ENCODE measurements around the gene TPP1.

DNA sequence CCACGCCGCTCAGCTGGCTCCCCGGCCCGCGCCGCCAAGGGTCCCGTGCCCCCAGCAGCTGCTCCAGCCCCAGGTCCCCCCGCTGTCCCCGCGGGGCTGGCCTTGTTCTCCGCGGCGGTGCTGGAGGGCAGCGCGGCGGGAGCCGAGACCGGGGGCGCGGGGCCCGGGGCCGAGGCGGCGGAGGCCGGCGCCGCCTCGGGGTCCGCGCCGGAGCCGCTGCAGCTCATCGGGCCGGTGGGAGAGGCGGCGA lies 7.3 kb downstream of the TPP1 start:
- TF ChIP-seq, protein P1, sequence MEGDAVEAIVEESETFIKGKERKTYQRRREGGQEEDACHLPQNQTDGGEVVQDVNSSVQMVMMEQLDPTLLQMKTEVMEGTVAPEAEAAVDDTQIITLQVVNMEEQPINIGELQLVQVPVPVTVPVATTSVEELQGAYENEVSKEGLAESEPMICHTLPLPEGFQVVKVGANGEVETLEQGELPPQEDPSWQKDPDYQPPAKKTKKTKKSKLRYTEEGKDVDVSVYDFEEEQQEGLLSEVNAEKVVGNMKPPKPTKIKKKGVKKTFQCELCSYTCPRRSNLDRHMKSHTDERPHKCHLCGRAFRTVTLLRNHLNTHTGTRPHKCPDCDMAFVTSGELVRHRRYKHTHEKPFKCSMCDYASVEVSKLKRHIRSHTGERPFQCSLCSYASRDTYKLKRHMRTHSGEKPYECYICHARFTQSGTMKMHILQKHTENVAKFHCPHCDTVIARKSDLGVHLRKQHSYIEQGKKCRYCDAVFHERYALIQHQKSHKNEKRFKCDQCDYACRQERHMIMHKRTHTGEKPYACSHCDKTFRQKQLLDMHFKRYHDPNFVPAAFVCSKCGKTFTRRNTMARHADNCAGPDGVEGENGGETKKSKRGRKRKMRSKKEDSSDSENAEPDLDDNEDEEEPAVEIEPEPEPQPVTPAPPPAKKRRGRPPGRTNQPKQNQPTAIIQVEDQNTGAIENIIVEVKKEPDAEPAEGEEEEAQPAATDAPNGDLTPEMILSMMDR (conservative IDR thresholded peaks at IDR 0.05; ENCODE audit: low read depth, low read length), result no peak
- no peak for TF ChIP-seq EZH2phosphoT487 (IDR thresholded peaks at IDR 0.05; ENCODE audit: borderline replicate concordance, low read length)
- TF ChIP-seq EZH2 (IDR thresholded peaks at IDR 0.05; ENCODE audit: low read length, unreplicated experiment), result no peak

Data from PC-3 (cell line).